Mesenteric fat pad (tissue), 1 donor: Measurements from ENCODE around the gene TNS3. TPM values are rescaled to one million over a fixed set of nuclear protein-coding genes. Genes with fewer than 3 reads are reported as not detected.

ENCODE experiments used
- DNase-seq: peaks from one replicate; pipeline ENCODE4 v3.0.0-alpha.2; 2020; ENCODE audit warnings: low spot score
- total RNA-seq: library from RNA; stranded (reverse); fragmentation: NEBNext Ultra II Directional; extraction: Animal tissue kit (Norgen Biotek cat#: 25700); gene quantifications from one replicate; pipeline ENCODE4 v1.2.1, GENCODE V29; 2021
- donor health status: DM: yes; HTN: yes; CAD: no.

Gene TNS3
- total RNA-seq, 1 donor from 2014 or later = 152 TPM

DNA sequence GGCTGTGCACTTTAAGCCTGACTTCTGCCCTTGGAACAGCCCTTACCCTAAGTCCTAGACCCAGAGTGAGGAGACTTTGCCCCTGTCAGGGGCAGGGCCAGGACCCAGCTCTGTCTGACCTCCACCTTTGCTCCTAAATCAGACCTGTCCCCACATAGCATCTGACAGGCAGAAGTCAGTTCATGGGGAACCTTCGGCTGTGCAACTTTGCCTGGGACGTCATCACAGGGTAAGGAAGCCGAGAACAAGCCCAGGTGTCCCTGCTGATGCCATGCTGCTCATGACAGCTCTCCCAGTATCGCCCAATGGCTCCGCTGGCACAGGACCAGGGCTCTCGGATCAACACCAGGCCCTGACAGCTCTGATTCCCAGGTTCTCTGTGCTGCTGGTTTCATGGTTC, 55.4 kb downstream of the TNS3 start:
- DNase-seq = no peak

DNA sequence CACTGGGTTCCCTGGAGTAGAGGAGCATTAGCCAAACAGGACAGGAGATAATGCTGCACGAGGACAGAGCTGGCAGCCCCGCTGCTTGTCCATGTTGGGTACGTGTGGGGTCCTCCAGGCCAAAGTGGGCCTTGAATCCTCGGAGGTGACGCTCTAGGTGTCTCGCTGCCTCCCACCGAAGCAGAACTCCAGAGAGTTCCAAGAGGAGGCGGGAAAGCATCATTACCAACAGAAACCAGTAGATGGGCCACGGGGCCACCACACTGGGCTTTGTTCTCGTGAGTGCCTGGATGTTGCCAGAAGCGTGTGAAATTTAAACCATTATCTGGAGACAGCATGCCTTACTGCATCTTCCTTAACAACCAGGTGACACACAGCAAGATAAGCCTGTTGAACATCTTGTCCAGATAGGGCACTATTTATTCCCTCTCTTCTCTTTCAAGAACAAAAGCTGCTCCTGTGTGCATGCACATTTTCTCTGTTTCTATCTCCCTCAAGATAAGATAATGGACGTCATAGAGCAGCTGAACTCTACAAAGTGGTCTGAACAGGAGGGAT, 56.8 kb downstream of the TNS3 start:
- no peak for DNase-seq

GRCh38 chr7:47523401-47523800, 58.5 kb downstream of the TNS3 start:
- DNase-seq = no peak

- no peak for DNase-seq
These were observed 59.9 kb downstream of the TNS3 start for GRCh38 chr7:47521816-47522561.

DNA sequence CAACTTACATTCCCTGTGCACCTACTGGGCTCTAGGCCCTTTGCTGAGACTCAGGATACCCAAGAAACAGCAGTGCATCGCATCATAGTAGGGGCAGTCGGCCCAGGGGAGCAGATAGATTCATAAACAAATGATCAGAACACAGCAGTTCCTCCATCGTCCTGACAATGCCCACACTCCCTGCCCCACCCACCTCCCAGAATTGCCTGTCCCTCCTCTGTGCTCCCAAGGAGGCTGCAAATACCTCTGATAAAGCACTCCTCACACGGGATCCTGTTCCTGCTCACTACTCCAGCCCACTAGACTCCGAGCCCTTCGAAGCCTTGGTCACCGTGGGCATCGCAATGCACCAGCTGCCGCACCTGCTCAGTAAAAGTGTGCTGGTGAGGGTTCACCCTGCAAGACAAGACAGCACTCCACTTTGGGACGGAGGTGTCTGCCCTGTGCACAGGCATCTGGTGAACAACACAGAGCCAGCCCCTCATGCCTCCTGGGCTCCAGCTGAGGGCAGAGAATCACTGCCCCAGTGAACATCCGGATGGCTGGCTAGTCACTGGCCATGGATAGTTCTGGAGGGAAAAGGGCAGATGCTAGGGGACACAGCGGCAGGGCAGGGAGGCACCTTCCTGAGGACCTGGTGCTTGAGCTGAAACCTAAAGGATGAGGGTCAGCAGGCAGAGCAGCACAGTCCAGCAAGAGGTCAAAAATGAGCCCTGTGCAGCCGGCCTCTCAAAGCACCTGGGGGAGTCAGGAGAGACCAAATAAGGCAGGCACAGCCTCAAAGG, 60.7 kb downstream of the TNS3 start:
- DNase-seq = no peak

DNA sequence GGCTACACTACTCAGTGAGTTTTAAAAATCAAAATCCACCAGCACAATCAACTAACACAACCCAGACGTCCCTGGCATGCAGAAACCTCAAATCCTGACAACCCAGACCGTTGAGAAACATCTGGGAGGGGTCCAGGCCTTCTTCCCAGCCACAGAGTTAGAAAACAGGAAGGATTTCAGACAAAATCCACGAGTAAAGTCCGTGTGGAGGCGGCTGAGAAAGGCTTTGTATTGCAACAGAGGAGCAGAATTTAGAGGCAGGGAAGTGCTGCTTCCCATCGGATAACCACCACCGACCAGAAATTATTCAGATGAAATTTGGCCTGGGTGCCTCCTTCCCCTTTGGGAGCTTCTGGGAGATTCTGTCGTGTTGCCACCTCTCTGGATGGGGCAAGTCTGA, 61.5 kb downstream of the TNS3 start:
- DNase-seq = no peak

DNA sequence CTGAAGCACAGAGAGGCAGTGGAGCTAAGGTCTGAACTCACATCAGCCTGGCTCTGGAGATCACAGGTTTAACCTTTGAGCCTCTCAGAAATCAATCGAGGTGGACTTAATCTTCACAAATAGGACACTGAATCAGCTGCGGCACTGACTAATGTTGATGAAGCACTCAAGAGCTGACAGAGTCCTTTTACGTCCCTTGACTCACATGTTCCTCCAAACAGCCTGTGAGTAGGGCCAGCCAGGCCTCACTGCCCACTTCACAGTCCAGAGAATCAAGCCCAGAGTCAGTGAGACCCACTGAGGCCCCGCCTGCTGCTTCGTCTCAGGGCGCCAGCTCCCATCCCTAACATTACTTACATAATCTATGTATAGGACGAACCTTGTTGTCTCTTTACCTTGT, 63.1 kb downstream of the TNS3 start:
- DNase-seq = no peak

GRCh38 chr7:47517821-47518480, 64.0 kb downstream of the TNS3 start:
- no peak for DNase-seq

GRCh38 chr7:47516985-47517600, 64.8 kb downstream of the TNS3 start:
- no peak for DNase-seq

DNA sequence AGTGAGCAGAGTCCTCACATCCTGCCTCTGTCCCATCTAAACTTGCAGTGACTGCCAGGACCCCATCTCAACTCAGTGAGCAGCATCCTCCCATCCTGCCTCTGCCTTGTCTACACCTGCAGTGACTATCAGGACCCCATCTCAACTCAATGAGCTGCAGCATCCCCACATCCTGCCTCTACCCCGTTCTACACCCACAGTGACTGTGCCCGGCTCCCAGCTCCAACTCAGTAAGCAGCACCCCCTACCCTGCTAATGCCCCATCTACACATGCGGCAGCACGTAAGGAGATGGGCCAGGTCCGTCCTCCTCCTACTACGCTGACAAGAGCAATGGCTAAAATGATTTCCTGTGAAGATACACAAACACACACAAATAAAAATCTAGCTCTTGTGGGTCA, 65.5 kb downstream of the TNS3 start:
- DNase-seq = no peak

DNA sequence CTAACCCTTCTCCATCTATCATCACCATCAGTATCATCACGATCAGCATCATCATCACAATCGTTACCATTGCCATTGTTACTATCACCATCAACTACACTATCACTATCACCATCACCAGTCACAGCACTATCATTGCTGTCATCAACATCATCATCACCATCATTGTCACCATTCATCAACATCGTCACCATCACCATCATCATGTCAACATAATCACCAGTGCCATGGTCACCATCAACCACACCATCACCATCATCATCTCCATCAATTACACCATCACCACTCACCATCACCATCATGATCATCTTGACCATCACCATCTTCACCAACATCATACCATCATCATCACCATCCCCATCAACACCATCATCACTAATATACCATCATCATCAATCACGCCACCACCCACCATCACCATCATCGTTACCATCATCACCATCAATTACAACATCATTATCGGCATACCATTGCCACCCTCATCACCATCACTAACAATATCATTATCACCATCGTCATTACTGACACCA, 66.5 kb downstream of the TNS3 start:
- no peak for DNase-seq

- DNase-seq = no peak
These were observed 67.1 kb downstream of the TNS3 start for GRCh38 chr7:47514818-47515217.

DNA sequence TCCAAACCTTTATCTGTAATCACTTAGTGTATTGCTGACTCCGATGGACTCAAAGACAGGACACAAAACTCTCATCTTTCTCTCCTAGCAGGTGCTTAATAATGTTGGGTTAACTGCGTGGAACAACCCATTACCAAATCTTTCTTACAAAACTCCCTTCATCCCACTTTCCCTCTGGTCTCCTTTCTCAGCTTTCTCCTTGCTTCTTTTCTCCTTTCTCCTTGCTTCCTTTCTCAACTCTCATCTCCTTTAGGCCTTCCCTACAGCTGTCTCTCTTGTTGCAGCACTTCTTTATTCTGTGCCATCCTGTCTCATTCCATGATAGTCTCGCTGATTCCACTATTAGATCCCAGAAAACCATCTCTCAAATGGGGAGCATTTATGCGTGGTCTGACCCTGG, 67.5 kb downstream of the TNS3 start:
- DNase-seq = no peak

GRCh38 chr7:47513741-47514241, 68.1 kb downstream of the TNS3 start:
- DNase-seq = no peak

- no peak for DNase-seq
These were observed 69.3 kb downstream of the TNS3 start for GRCh38 chr7:47512481-47513176.

GRCh38 chr7:47511699-47512370, 70.1 kb downstream of the TNS3 start:
- DNase-seq = no peak

- no peak for DNase-seq
These were observed 71.1 kb downstream of the TNS3 start for GRCh38 chr7:47510786-47511185.

DNA sequence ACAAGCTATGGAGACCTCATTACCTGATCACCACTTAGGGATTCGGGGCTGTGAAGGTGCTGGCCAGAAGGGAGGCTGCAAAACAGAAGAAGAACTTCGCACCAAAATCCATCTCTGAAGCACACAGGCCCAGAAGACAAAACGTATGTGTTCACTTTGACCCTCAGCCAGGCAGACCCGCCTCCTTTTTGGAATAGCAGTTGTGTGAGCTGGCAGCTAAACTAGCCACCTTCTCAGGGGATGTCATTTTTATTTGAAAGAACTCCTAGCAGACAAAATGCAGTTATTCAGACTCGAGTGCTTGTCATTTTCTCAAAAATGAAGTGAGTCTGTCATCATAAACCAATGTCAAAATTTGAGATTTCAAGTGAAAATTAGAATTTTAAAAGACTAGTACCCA, 71.7 kb downstream of the TNS3 start:
- DNase-seq = no peak

DNA sequence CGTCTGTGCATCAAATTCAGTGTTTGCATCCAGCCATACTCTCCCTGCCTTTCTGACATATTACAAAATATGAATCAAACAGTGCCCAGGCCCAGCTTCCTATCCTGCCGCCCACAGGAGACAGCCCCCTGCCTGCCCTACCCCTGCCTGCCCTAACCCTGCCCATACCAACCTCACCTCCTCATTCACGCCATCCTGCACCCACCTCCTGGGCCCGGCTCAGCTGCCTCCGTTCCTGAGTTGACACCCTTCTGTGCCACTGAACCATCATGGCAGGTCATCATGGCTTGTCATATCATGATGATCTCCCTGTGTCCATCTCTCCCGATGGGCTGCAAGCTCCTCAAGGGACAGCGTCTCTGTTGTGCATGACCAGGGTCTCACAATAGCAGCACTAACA, 72.3 kb downstream of the TNS3 start:
- no peak for DNase-seq
